ENCODE measurements around the gene LYZL1. TPM values are rescaled to one million over a fixed set of nuclear protein-coding genes. Genes with fewer than 3 reads are reported as not detected.
"Not testable (repeated sequence)": the region's sequence is repeated elsewhere in the genome, so short reads cannot be mapped to it uniquely, and the experiment has no call there.

Gene LYZL1
- polyA plus RNA-seq, 1 donor, result not detected

DNA sequence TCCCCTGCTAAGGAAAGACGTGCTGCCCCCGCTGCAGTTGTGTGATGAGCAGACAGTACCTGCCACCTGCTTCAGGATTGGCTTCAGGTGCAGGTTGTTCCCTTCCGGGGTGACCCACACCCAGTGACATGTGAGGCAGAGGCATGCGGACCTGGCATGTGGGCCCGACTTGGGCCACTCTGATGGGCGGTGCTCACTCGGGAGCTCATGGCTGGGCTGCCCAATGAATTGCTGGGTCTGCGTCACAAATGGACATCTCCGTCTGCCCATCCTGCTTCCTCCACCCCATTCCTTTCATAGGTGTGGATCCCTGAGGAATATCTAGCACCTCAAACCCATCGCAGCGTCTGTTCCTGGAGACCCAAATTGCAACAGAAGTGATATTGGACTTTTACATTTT lies 19.3 kb downstream of the LYZL1 start:
- DNase-seq, result not testable (repeated sequence)

DNA sequence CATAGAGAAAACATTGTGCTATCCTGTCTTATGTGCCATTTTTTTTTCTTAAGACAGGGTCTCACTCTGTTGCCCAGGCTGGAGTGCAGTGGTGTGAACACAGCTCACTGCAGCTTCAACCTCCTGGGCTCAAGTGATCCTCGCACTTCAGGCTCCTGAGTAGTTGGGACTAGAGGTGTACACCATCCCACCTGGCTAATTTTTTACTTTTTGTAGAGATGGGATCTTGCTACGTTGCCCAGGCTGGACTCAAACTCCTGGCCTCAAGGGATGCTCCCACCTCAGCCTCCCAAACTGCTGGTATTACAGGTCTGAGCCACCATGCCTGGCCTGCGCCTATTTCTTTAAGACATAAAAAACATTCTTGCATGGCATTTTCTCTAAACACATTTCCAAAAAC lies 20.6 kb downstream of the LYZL1 start:
- no peak for DNase-seq

DNA sequence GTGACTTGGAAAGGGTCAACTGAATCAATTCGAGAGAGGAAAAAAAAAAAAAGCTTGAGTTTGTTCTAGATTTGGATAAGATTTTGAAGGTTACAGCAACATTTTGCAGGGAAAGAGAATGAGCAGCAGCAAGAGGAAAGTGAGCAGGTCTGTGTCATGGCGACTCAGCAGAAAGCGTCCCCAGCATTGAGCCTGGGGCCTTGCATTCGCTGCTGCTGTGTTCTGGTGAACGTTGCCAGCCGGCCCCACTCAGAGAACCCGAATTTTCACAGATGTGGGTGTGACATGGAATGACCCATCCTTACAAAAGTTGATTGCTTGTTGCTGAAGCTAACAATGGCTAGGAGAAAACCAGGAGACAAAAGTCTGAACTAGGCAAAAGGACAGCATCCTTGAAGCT lies 21.6 kb downstream of the LYZL1 start:
- not testable (repeated sequence) for DNase-seq

DNA sequence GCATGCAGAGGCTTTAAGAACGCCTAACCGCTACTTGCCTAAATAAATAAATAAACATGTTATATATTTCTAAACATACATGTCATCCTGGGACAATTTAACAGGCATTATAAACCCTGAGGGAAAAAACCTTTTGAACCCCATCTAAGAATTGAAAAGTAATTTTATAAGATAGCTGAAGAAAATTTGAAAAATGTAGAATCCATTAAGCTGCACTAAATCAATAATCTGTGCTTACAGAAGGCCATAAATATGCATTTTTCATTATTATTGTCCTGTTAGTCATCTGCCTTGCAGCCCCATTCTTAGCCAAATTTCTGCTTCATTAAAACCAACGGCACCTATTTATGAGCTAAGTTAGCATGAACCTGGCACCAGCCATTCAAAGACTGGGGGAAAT lies 24.2 kb downstream of the LYZL1 start:
- no peak for DNase-seq

DNA sequence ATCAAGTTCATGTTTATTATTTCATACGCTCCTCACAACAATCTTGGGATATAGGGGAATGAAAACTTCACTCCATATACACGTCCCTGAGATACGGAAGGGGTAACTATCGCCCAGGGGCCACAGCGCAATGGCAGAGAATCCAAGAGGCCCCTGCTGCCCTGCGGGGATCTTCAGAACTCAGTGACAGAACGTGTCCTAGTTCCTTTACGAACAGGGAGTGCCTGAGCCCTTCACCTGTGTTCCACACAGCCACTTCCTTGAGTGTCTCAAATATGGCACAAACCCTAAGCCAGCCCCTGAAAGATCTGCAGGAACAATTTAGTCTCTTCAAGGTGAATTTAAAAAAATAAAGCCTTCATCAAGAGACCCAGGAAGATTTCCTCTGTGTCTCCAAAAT lies 25.9 kb downstream of the LYZL1 start:
- DNase-seq, result no peak

DNA sequence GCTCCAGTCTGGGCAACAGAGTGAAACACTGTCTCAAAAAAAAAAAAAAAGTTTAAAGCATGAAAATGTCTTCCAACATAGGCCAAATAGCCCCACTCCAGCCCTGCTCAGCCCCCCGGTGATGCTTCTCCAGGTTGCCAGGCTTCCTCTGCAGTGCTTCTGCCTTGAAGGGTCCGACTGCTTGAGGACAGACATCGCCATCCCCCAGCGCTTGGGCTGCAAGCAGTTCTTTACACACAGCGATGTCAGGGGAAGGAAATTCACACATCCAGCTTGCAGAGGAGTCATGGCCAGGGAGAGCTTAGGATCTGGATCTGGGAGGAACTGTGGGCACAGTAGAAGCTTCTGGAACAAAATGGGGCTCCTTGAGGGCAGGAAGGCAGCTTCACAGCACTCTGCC lies 26.9 kb downstream of the LYZL1 start:
- DNase-seq, result no peak

DNA sequence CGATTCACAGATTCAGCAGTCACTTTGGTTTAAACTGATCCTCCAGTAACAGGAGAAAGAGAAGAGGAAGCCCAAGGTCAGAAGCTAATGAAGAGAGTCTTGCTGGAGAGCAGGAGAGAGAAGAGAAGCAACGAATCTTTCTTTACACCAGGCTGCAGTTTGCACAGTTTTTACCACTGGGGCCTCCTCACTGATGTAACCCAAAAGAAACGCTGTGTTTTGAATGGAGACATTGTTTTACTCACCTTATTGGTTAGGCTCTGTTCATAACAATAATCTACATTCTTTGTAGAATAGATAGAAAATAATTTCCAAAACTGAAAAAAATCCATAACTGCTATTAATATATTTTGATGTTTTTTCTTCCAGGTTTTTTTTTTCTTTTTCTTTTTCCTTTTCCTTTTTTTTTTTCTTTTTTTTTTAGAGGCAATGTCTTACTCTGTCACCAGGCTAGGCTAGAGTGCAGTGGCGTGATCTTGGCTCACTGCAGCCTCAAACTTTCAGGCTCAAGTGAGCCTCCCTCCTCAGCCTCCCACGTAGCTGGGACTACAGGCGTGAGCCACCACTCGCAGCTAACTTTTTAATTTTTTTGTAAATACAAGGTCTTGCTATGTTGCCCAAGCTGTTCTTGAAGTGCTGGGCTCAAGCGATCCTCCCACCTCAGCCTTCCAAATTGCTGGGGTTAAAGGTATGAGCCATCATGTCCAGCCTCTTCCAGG lies 27.6 kb downstream of the LYZL1 start:
- DNase-seq, result no peak

DNA sequence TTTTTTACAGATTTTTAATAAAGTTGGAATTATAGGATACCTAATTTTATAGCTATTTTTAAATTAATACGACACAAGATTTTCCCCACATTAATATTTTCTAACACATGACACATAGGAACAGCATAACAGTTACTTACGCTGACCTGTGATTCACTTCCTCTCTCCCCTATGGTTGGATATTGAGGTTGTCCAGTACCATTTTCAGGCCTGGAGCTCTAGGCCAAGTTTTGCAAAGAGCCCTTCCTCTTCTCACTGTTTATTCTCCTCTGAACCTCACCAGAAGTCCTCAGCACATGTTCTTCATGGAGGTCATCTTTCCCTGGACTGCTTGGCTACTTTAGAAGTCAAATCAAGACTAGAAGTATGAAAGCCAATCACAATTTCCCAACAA lies 28.2 kb downstream of the LYZL1 start:
- DNase-seq, result no peak

DNA sequence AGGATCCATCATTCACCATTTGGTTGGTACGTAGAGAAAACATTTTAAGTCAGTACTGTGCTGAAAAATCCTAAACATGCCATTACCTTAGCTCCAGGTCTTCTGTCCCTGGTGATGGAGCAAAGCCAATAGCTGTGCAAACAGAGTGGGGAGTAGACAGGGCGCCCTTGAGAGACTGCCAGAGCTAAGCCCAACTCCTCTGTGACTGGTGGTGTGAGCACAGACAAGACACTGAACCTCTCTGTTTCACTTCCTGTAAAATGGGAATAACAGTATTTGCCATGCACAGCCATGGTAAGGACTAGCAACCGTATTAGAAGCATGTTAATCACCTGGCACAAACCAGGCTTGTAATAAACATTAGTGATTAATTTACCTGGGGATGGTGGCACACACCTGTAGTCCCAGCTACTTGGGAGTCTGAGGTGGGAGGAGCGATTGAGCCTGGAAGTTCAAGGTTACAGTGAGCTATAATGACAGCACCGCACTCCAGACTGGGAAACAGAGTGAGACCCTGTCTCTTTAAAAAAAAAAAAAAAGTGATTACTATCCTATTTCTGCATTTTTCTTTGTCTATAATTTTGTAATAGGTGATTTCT lies 28.7 kb downstream of the LYZL1 start:
- no peak for DNase-seq

DNA sequence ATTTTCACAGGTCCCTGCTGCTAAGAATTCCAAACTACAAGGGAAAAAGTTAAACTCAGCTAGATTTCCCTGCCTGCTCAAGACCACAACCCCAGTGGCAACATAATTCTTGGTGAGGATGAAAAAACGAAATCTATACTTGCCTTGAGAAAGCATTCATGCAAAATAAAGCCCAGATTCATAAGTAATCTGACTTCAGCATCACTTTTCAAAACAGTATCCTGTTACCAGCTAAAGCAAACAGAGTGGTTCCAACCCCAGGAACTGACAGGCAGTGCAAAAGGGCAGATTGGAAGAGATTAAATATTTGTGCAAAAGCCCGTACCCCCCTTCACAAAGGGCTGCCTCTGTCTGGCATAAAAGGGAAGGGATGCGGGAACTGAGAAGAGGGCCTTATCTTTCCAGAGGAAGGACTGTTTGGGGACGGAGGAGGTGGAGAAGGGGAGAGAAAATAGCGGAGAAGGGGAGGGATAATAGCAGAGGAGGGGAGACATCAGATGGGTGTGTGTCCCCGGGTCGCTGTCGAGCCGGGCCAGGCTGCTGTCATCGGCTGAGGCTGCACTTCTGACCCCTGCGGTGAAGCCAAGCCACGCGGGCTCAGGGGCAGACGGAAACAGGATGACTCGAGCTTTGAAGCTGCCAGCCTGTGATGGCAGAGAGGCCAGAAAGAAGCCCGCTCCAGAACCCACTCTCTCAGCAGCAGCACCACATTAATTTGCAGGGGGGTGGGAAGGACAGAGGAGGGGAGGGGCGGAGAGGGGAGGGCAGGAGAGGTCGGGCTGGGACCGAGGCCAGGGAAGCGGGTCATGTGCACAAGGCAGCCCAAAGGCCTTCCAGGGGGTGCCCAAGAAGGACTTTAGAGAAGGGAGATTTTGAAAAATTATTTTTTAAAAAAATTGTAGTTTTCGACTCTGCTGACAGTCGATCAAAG lies 29.5 kb downstream of the LYZL1 start:
- peak; percentile 48 for DNase-seq

DNA sequence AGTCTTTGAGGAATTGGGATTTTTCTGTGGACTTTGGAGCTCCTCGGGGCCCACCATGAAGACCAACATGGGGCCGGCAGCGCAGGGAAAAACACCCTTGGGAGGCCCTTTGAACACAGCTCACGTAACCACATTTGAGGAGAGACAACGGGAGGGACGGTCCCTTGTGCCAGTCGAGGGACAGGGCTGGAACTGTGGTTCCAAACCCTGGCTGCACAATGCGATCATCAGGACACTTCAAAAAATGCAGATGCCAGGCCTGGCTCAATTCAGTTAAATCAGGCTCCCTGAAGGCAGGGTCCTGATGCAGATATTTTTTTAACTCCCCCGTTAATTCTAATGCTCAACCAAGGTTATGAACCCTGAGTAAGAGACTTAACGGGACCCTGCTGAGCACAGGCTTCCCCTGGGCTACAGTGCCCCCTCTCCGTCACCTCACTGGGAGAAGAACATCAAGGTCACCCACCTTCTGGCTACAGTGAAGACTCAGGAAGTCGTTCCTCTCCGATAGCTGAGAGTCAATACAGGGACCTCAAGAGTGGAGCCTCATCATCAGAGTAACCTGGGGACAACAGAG lies 30.4 kb downstream of the LYZL1 start:
- DNase-seq, result no peak

DNA sequence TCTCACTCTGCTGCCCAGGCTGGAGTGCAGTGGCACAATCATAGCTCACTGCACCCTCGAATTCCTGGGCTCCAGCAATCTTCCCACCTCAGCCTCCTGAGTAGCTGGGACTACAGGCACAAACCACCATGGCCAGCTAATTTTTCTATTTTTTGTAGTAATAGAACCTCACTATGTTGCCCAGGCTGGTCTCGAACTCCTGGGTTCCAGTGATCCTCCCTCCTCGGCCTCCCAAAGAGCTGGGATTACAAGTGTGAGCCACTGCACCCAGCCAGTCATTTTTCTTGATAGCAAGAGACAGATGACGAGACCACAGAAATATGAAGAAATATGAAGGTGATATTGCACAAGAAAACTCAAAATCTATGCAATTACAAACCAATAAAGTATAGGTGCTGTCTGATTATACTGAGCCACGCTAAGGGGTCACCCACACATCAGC lies 31.8 kb downstream of the LYZL1 start:
- not testable (repeated sequence) for DNase-seq

DNA sequence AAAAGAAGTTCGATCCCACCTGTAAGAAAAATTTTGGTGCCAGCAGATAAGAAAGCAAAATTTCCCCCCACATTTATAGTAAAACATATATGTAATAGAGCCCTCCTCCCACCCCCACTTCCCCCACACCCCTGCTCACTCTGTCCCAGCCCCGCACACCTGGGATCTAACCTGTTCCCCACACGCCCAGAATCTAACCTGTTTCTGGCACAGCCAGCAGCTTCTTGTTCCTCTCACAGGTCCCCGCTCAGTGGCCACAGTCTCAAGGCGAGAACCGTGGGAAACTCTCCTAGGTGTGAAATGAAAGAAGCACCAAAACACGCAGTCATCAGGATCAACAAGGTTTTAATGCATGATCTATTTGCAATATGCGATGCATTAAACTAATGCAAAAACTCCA lies 32.8 kb downstream of the LYZL1 start:
- no peak for DNase-seq

DNA sequence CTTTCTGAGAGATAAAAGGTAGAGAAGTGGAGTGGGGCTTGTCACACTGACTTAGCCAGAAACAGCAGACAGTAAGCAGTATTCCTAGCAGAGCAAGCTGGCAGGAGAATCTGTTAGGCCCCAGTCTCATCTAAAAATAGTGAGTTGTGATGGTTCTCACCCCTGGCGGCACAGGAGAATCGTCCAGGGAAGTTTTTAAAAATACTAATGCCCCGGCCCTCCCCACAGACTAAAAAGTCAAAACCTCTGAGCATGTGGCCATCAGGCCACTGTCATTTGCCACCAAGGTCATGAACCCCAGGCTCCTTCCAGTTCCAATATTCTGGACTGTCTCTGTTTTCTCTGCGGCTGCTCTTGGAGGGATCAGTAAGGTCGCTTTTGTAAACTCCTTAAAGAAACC lies 34.0 kb downstream of the LYZL1 start:
- DNase-seq, result peak; percentile 37

DNA sequence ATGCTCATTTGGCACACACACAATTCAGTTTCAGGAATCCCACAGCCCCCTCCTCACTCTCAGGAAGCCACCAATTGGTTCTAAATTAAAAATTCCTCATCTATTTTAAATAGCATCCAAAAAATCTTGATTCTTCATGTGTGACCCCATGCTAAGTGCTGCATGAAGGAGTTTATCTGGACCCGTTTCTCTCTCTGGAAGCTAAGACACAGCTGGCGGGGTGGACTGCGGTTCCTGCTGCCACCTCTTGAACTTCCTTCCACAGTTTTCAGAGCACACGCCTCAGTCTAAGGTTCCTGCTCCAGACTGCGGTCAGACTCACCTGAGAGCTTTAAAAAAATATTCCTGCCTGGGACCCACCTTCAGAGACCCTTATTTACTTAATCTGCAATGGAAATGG lies 34.5 kb downstream of the LYZL1 start:
- DNase-seq, result no peak

DNA sequence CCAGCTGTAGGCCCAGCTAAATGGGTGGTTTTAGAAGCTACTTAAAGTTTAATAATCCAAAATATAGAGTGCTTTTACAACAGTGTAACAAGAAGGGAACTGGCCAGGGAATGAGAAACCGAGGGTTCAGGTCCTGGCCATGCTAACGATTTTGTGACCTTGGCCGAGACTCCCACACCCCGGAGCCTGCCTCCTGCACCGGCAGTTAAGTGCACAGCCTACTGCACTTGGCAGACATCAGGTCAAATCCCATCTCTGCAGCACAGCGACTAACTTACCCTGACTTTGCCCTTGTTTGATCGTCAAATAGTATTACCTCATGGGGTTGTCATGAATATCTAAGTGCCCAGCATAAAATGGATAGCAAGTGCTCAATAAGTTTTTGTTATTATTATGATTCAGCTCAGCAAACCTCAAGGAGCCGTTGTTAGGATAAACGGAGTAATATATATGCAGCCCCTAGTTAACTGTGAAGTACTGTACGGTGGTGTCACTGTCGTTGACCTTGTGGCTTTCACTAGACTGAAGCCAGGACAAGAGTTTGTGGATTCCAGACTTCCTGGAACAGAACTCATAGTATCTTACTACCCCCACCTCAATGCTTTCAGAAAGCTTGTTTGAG lies 35.5 kb downstream of the LYZL1 start:
- DNase-seq, result no peak

DNA sequence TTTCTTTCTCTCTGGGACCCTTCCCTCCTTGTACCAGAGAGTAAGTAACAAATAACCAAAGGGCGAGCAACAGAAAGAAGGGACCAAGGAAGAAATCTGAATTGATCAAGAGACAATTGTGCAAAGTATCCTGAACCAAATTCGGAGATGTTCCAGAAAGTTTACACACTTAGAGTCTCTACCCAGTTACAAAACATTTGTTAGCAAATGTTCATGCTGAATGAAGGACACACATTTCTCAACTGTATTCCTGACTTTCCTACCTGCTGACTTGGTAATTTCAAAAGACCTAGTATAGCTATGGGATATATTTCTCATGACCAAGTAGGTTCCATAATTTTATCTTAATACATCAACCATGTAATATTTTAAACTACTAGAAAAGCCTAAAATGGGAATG lies 37.4 kb downstream of the LYZL1 start:
- DNase-seq, result no peak

DNA sequence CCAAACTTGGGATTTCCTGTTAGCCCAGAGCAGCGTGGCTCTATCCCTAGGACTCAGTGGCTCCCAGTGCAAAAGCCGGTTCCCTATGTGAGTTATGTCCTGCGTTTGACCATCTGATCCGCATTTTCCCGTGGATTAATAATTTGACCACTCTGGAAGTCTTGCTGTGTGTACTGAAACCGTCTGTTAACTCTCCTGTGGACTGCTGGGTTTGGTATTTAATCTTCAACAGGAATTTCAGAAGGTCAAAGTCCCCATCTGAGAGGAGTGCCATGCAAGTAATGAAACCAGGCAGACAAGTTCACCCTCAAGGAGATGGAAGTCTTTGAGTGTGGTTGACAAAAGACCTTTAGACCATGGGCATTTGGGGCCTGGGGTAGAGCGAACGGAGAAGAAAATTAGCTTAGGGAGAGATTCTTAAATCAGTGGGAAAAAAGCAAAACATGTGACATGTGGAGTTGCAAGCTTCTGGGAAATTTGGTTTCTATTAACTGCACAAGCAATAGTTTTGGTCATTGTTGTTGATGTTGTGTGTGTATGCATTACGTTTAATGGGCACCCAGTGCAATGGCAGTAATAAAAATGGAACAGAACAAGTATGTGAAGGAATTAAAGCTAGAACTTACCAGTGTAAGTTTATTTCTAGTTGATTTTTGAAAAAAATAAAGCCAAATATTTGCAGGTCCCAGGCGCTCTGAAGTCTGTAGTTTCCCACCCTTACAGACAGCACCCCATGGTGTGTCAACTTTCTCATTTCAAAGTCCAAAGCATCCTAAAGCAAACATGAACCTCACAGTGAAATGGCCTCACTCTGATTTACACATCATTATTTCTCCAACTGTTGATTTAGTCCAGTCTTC lies 38.2 kb downstream of the LYZL1 start:
- no peak for DNase-seq

DNA sequence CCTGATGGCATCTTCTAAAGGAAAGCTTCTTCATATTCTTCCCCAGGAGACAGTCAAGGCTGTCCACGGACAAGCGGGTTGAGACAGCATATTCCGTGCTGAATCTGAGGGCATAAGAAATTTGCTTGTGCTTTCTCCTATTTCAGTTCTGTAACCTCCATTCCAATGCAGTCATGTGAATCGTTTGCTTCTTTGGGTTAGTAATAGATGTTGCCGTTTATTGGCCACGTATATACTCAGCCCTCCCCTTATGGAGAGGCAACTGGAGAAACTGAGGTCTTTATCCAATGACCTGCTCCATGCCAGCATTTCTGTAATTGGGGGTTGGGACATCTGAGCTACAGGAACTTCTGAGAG lies 38.9 kb downstream of the LYZL1 start:
- DNase-seq, result no peak

DNA sequence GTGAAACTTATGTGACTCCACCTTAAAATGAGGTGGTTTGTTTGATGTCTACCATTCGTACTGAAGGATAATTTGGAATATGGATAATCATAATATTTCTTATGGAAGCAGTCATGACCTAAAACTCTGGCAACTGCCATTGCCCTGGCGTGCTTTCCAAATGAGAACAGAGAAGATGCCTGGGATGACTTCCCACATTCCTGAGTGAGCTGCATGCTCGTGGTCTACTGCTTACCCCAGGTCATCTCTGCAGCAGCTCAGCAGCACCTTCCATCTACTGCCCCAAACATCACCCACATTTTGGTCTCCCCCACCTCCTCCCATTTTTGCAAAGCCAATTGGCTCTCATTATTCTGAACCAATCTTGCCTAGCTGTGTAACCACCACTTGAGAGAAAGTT lies 40.1 kb downstream of the LYZL1 start:
- peak; percentile 73 for DNase-seq

DNA sequence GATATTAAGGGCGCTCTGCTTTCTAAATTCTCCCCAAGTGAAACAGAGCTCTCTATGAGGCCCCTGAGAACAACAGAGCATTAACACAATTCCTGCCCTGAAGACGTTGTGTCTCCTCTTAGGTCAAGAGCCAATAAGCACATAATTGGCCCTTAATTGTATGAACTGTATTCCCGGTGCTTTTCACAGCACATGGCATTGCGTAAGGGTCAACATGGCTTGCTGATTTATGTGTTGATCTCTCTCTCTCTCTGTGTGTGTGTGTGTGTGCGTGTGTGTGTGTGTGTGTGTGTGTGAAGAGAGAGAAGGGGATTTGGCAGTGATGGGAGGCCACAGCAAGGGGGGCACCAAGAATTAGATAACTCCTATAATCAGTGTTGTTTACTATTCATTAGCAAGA lies 40.5 kb downstream of the LYZL1 start:
- no peak for DNase-seq
